ENCODE measurements around the gene ANG. TPM values are rescaled to one million over a fixed set of nuclear protein-coding genes. Genes with fewer than 3 reads are reported as not detected.

The ANG gene
- total and polyA plus RNA-seq, 2 donors (not counting 1 experiment from before 2014, with no cell fraction given), result 1.7 to 2.0 TPM

- CTCF ChIA-PET, result interaction anchor here (0.9 to 8.4 kb wide), 3 partner anchors 13 to 22 kb away, joined by 3 to 104 read pairs (median 32); partner anchors contain the start of genes ANG and RNASE4
Observed at GRCh38 chr14:20668969-20669368, 19.6 kb upstream of the ANG start.

More at GRCh38 chr14:20668969-20669368, 19.6 kb upstream of the ANG start:
- Histone ChIP-seq H4K20me1 (ENCODE audit: control insufficient read depth, insufficient read depth, low read length, poor library complexity, severe bottlenecking) (no peaks in the 10 kb centered on the region), H3K27me3 (replicated peaks in 1 of 4; ENCODE audit: control extremely low read depth in 1 of 4, control insufficient read depth in 3 of 4, insufficient read depth in 4 of 4, low read length in 3 of 4) (no peaks in the 10 kb centered on the region), H3K36me3 (replicated peaks in 1 of 2; ENCODE audit: control extremely low read depth in 1 of 2, control insufficient read depth in 1 of 2, extremely low read depth in 1 of 2, insufficient read depth in 2 of 2, low read length in 1 of 2) (no peaks in the 10 kb centered on the region), H3K4me1 (ENCODE audit: control insufficient read depth in 2 of 2, insufficient read depth in 2 of 2, low read length in 2 of 2) (peaks cover 49 to 63% of the 10 kb centered on the region in 2 donors), H3K9ac (ENCODE audit: low read length) (peak overlapping the region; percentile 8), H3K27ac (ENCODE audit: low read length in 2 of 2) (peak overlapping the region in 1 of 2 donors; percentile 77), H2AFZ (ENCODE audit: insufficient read depth, low read depth, low read length, poor library complexity, severe bottlenecking) (peak overlapping the region; percentile 22), H3K79me2 (ENCODE audit: control insufficient read depth, insufficient read depth, low read length) (peaks cover 6% of the 10 kb centered on the region), H3K9me3 (ENCODE audit: control extremely low read depth in 1 of 3, control insufficient read depth in 2 of 3, insufficient read depth in 1 of 3, low read length in 2 of 3) (peaks cover 0 to 4% (median 0%) of the 10 kb centered on the region in 3 donors), H3K4me3 (ENCODE audit: control extremely low read depth in 1 of 5, extremely low read depth in 1 of 5, insufficient read depth in 1 of 5, low read depth in 2 of 5, low read length in 4 of 5) (no peak overlapping the region), H3K4me2 (replicated peaks; ENCODE audit: low read depth, low read length, poor library complexity, severe bottlenecking) (peak overlapping the region; percentile 55)
- Mint-ChIP-seq H3K27ac (peak overlapping the region; percentile 91), H3K4me3 (no peak overlapping the region), H3K9me3 (ENCODE audit: insufficient read depth) (no peaks in the 10 kb centered on the region), H3K27me3 (no peaks in the 10 kb centered on the region), H3K4me1 (peaks cover 67% of the 10 kb centered on the region)
- intact Hi-C loops (cut with micrococcal nuclease), result loop anchor here (1.0 to 5.0 kb wide), 3 partner anchors 12 to 57 kb away; no protein-coding TSS in a partner anchor
- POLR2A ChIA-PET, result interaction anchor here (3.5 kb wide), 1 partner anchor 13 kb away, joined by 42 read pairs; the partner anchor contains the start of gene RNASE4
- no peak for TF ChIP-seq EZH2 (IDR thresholded peaks at IDR 0.05; ENCODE audit: borderline replicate concordance, insufficient read depth, low read depth, low read length, poor library complexity, severe bottlenecking)
- TF ChIP-seq CTCF (IDR thresholded peaks at IDR 0.05), result no peak
- DNase-seq (no peak), ATAC-seq (ENCODE audit: low read depth) (no peak)
- 88% methylated on average over 2 of the region's 2 CpGs for WGBS (ENCODE audit: insufficient coverage)

Measured in B cell (primary cell).